ENCODE results near the gene LAMA2.

DNA sequence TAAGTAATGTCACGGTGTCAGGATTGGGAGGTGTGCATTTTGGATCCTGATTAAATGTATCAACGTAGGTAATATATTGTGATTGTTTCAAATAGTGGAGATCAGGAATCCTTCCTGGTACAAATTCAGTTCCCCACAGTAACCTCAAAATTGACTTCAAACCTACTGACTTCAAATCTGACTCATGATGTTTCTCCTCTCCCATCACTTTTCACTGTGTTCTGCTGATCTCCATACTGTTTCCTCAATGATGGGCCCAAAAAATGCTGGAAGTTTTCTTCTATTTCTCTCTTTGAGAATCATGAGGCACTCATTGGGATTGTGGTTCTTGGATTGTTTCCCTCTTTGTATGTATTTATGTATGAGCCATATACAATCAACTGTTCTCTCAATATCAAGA lies 35.9 kb downstream of the LAMA2 start:
- TF ChIP-seq, protein P1, sequence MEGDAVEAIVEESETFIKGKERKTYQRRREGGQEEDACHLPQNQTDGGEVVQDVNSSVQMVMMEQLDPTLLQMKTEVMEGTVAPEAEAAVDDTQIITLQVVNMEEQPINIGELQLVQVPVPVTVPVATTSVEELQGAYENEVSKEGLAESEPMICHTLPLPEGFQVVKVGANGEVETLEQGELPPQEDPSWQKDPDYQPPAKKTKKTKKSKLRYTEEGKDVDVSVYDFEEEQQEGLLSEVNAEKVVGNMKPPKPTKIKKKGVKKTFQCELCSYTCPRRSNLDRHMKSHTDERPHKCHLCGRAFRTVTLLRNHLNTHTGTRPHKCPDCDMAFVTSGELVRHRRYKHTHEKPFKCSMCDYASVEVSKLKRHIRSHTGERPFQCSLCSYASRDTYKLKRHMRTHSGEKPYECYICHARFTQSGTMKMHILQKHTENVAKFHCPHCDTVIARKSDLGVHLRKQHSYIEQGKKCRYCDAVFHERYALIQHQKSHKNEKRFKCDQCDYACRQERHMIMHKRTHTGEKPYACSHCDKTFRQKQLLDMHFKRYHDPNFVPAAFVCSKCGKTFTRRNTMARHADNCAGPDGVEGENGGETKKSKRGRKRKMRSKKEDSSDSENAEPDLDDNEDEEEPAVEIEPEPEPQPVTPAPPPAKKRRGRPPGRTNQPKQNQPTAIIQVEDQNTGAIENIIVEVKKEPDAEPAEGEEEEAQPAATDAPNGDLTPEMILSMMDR (conservative IDR thresholded peaks at IDR 0.05; ENCODE audit: low read length) = no peak
- TF ChIP-seq EZH2phosphoT487 (IDR thresholded peaks at IDR 0.05; ENCODE audit: borderline replicate concordance) = no peak
